Ascending aorta (tissue), 2 donors: Measurements from ENCODE around the gene PTPN13. TPM values are rescaled to one million over a fixed set of nuclear protein-coding genes. Genes with fewer than 3 reads are reported as not detected.

Experiments
- DNase-seq, 2 donors: peaks; one replicate each; pipeline ENCODE4 v3.0.0-alpha.2; 2019; ENCODE audit warnings: low spot score in 2 of 2
- H3K27ac ChIP-seq, 2 donors: fragments of 200-600 bp; sonication (generic); one replicate each; pipeline ENCODE4 v1.5.1; 2016 to 2017; ENCODE audit warnings: mild to moderate bottlenecking in 1 of 2
- H3K27me3 ChIP-seq: fragments of 200-600 bp; sonication (generic); one replicate; pipeline ENCODE4 v1.5.1; 2017
- H3K36me3 ChIP-seq, 2 donors: fragments of 200-600 bp; sonication (generic); one replicate each; pipeline ENCODE4 v1.5.1; 2016
- H3K4me1 ChIP-seq, 2 donors: fragments of 200-600 bp; sonication (generic); one replicate each; pipeline ENCODE4 v1.5.1; 2016 to 2017; ENCODE audit warnings: mild to moderate bottlenecking in 1 of 2
- H3K4me3 ChIP-seq, 2 donors: fragments of 200-600 bp; sonication (generic); one replicate each; pipeline ENCODE4 v1.5.1; 2016 to 2017; ENCODE audit warnings: mild to moderate bottlenecking in 1 of 2
- H3K9me3 ChIP-seq, 2 donors: fragments of 200-600 bp; sonication (generic); one replicate each; pipeline ENCODE4 v1.5.1; 2016
- CTCF ChIP-seq, 3 experiments: fragments of 200-600 bp in 2 of 3; fragments of 450-650 bp in 1 of 3; sonication (generic) in 2 of 3; IDR thresholded peaks; one replicate each; pipeline ENCODE4 v1.5.1; 2016 to 2019; ENCODE audit warnings: antibody characterized with exemption in 3 of 3, mild to moderate bottlenecking in 1 of 3, moderate library complexity in 1 of 3
- intact Hi-C: fragments of 100-400 bp; cut with DNase I; formaldehyde crosslinking; loops from one replicate; pipeline ENCODE4 v1.15.1; 2023
- total RNA-seq: library from RNA; depleted of rRNA; stranded (reverse); fragments of >200 nt; gene quantifications from one replicate; pipeline ENCODE4 v1.1.0, GENCODE V29; 2016

The PTPN13 gene
- total RNA-seq, 1 donor from 2014 or later: 20.8 TPM

DNA sequence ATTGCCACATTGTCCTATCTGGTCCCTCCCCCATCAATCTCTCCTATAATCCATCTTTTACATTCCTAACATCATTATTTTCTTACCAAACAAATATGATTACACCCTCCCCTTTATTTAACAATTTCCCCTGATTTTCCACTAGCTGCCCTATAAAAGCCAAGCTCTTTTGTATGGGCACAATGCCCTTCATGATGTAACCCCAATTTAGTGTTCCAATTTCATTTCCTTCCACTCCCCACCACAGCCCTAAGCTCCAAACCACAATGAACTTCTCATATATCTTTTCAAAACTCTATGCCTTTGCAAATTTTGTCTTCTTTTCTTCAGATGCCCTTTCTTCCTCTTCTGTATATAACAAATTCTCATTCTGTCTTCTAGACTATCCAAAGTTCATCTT is 39.5 kb upstream of the PTPN13 start:
- no peaks in the 10 kb centered on the region for H3K9me3 ChIP-seq
- intact Hi-C loops: no loop called here
- no peak for TF ChIP-seq CTCF (IDR thresholded peaks at IDR 0.05)

GRCh38 chr4:86556791-86557415 is 37.2 kb upstream of the PTPN13 start:
- DNase-seq: no peak
- intact Hi-C loops: no loop called here
- Histone ChIP-seq H3K27ac (no peak overlapping the region), H3K4me3 (no peak overlapping the region), H3K36me3 (no peaks in the 10 kb centered on the region), H3K27me3 (no peaks in the 10 kb centered on the region), H3K9me3 (no peaks in the 10 kb centered on the region), H3K4me1 (peaks cover 0 to 6% of the 10 kb centered on the region in 2 donors)
- no peak for TF ChIP-seq CTCF (IDR thresholded peaks at IDR 0.05)

More for the DNA sequence above, 39.5 kb upstream of the PTPN13 start:
- H3K4me1 ChIP-seq: peaks cover 0 to 6% of the 10 kb centered on the region in 2 donors
- no peaks in the 10 kb centered on the region for H3K36me3 ChIP-seq
- H3K27ac ChIP-seq: no peak overlapping the region
- no peak overlapping the region for H3K4me3 ChIP-seq
- DNase-seq: no peak
- no peaks in the 10 kb centered on the region for H3K27me3 ChIP-seq

DNA sequence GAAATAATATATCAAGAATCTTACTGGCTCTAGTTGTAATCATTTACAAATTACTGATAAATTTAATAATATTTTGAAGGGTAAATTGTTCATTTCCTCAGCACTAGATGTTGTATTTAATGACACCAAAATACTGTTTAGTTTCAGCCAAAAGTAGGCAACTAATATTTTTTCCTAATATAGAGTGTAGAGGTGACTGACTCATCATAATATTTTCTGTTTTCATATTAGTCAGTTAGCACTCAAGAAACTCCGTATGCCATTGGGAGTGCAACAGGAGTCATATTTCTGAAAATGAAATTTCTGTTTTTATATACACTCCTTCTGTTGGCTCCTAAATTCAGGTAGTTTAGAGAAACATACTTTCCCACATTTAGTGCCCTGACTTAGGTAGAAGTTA is 36.6 kb upstream of the PTPN13 start:
- H3K4me1 ChIP-seq: peaks cover 0 to 6% of the 10 kb centered on the region in 2 donors
- no peak overlapping the region for H3K27ac ChIP-seq
- no peak overlapping the region for H3K4me3 ChIP-seq
- no peak for TF ChIP-seq CTCF (IDR thresholded peaks at IDR 0.05)
- no peaks in the 10 kb centered on the region for H3K36me3 ChIP-seq
- no peaks in the 10 kb centered on the region for H3K9me3 ChIP-seq
- intact Hi-C loops: no loop called here
- DNase-seq: no peak
- H3K27me3 ChIP-seq: no peaks in the 10 kb centered on the region

DNA sequence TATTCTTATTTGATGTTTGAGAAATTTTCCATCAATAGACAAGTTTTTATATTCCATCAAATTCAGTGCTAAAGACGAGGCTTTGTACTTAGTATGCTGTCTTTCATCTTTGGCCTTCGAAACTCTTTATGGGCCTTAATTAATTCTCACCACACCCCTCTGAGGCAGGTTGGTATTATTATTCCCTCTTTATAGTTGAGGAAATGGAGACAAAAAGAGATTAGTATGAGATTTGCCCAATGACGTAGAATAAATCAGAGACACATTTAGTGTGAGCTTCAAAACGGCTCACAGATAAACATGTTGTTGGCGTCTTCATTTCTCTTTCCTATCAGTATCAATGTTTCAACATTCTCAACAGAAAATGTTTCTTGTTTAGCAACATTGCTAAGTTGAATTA is 35.9 kb upstream of the PTPN13 start:
- H3K9me3 ChIP-seq: no peaks in the 10 kb centered on the region
- no peaks in the 10 kb centered on the region for H3K36me3 ChIP-seq
- H3K4me3 ChIP-seq: no peak overlapping the region
- H3K27me3 ChIP-seq: no peaks in the 10 kb centered on the region
- DNase-seq: no peak
- H3K4me1 ChIP-seq: peaks cover 0 to 6% of the 10 kb centered on the region in 2 donors
- intact Hi-C loops: no loop called here
- TF ChIP-seq CTCF (IDR thresholded peaks at IDR 0.05): no peak
- H3K27ac ChIP-seq: no peak overlapping the region

DNA sequence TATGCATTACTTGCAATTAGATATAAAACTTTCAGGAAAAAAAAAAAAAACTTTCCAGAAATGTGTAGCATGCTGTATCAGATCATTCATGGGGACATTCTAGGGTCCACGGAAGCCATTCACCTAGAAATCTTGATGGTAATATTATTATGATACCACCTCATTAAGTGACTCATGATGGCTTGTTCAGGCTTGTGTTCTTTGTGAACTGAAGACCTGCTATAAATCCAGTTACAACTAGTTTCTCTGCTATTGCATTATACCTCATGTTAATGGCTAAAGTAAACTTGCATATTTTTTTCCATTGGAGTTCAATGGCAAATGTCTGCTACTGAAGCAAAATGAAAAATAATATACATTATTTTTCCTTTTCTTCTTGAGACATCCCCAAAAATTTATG is 35.3 kb upstream of the PTPN13 start:
- Histone ChIP-seq H3K27me3 (no peaks in the 10 kb centered on the region), H3K4me1 (peaks cover 0 to 6% of the 10 kb centered on the region in 2 donors), H3K4me3 (no peak overlapping the region), H3K9me3 (no peaks in the 10 kb centered on the region), H3K27ac (no peak overlapping the region), H3K36me3 (no peaks in the 10 kb centered on the region)
- TF ChIP-seq CTCF (IDR thresholded peaks at IDR 0.05): no peak
- no peak for DNase-seq
- intact Hi-C loops: no loop called here

GRCh38 chr4:86560447-86560846 is 33.7 kb upstream of the PTPN13 start:
- H3K27me3 ChIP-seq: no peaks in the 10 kb centered on the region

More at GRCh38 chr4:86560447-86560846, 33.7 kb upstream of the PTPN13 start:
- no peaks in the 10 kb centered on the region for H3K36me3 ChIP-seq
- DNase-seq: no peak
- H3K4me1 ChIP-seq: peaks cover 0 to 6% of the 10 kb centered on the region in 2 donors
- intact Hi-C loops: no loop called here
- no peak overlapping the region for H3K27ac ChIP-seq
- no peak overlapping the region for H3K4me3 ChIP-seq
- TF ChIP-seq CTCF (IDR thresholded peaks at IDR 0.05): no peak
- H3K9me3 ChIP-seq: no peaks in the 10 kb centered on the region
